Kidney capillary endothelial cell (primary cell): Measurements from ENCODE around the gene TOM1.

Experiments
- DNase-seq: peaks from one replicate; pipeline ENCODE4 v3.0.0-alpha.2; 2018; ENCODE audit warnings: low spot score

The TOM1 gene

DNA sequence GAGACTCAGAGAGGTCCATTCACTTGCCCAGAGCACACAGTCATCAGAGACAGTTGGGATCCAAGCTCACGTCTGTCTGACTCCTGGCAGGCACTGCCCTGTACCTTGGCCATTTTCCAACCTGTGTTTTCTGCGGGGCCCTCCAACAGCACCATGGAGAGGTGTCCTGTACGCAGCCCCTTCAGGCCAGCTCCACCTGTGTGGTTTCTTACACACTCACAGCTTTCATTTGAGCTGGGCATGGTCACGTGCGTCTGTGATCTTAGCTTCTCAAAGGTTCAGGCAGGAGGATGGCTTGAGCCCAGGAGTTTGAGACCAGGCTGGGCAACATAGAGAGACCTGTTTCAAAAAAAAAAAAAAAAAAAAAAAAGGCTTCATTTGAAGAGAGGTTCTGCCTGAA, 24.4 kb downstream of the TOM1 start:
- no peak for DNase-seq

DNA sequence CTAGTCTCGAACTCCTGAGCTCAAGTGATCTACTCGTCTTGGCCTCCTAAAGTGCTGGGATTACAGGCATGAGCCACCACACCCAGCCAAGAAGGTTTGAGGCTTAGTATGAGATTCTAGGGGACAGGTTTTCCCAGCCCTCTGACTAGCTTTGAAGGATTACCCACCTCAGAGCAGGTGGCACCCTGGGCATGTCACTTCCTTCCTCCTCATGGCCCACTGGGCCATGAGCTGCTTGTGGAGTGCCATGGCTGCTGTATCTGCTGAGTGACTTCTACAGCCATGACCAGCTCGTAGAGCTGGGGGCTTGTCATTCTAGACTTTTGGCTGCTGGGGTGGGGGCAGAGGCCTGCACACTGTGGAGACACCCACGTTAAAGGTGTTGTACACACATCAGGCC, 25.1 kb downstream of the TOM1 start:
- no peak for DNase-seq

DNA sequence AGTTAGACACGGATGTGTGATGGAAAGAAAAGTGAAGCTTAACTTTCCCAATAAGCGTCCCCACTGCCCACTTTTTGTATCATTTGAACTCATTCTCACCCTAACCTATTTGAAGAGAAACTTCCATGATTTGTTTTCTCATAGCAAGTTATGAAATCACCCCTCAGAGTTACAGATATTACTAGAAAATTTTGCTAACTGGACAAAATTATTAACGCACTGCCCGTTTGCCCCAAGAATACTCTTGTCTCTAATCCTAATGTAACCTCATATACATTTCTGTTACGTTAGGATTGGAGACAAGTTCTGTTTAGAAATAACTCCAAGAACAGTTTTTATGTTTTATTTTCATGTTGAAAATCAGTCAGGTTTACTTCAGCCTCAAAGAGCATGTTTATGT, 25.5 kb downstream of the TOM1 start:
- DNase-seq, result no peak

GRCh38 chr22:35326854-35327562, 27.3 kb downstream of the TOM1 start:
- no peak for DNase-seq

DNA sequence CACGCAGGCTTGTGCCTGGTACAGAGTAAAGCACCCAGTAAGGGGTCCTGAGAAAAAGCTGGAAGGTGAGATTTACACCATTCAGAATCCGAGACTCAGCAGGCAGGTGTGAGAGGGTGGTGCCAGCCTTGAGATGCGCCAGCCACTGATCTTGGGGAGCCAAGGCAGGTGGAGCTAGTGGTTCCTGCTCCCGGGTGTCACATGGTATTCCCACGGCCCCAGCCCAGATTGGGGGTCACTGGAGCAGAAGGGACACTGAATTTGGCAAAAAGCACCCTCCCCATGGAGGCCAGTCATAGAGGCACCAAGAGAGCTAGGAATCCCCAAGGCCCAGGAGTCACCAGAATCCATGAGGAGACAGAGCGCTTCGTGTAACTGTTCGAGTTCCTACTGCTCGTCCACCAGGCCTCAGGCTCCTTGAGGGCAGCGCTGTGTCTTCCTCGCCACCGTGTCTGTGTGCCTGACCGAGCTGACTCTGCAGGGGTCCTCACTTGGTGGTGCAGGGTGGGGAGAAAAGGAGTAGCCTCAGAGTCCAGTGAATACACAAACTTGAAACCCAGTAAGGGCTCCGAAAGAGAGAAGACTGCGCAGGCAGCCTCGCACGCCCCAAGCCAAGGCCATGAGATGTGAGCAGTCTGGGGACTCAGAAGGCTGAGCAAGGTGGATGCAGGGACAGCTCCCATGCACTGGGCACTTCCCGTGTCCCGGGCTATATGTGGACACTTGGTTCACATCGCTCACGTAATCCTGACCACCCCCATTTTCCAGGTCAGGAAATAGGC, 28.2 kb downstream of the TOM1 start:
- no peak for DNase-seq

GRCh38 chr22:35328472-35328885, 28.8 kb downstream of the TOM1 start:
- DNase-seq, result no peak

DNA sequence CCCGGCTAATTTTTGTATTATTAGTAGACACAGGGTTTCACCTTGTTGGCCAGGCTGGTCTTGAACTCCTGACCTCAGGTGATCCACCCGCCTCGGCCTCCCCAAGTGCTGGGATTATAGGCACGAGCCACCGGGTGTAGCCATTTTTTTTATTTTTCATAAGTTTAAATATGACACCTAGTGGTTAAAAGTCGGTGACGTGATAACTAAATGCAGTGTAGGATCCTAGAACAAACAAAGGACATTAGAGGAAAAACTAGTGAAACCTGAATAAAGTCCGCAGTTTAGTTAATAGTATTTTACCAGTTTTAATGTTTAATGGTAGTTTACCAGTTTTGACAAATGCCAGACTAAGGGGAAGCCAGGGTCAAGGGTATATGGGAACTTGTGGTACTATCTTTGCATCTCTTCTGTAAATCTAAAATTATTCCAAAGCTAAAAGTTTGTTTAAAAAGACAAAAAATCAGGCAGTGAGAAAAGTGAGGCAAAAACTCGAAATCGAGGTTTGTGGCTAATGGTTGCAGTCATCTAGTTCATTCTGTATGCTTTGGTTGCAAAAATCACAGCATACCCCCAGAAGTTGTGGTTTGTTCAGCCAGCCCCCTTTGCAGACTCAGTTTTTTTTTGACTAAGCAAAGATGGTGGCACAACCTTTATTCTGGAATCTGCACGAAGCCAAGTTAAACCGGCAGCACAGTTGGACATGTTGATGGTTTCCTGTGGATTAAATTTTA, 29.6 kb downstream of the TOM1 start:
- DNase-seq, result no peak

GRCh38 chr22:35330258-35330861, 30.7 kb downstream of the TOM1 start:
- DNase-seq, result peak; percentile 68

GRCh38 chr22:35332278-35332677, 32.6 kb downstream of the TOM1 start:
- DNase-seq, result no peak

DNA sequence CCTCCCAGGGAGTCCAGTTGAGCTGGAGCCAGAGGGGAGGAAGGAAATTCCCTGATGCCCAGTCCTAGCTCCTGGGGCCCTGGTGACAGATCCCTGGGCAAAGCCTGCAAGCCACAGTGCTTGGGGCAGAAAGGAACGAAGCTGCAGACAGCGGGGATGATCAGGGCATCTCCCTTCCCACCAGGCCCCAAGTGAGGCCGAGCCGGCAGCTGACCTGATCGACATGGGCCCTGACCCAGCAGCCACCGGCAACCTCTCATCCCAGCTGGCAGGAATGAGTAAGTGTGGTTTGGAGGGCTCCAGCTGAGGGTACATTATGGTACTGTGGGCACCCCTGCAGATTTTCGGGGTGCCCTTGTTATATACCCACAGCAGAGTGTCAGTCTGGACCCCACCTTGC, 33.5 kb downstream of the TOM1 start:
- no peak for DNase-seq

DNA sequence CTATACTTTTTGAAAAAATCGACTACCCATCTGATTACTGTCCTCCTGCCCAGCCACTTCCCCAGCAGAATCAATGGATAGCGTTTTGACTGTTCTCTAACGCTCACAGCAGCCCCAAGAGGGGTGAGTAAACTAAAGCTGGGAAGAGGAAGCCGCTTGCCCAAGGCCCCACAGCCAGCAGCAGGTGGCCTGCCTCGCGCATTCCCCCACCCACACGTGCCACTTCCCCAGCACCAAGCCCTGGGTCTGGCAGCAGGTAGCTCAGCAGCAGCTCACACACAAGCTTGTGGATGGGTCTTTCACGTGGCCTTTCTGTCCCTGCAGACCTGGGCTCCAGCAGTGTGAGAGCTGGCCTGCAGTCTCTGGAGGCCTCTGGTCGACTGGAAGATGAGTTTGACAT, 34.3 kb downstream of the TOM1 start:
- no peak for DNase-seq

- DNase-seq, result no peak
Observed at GRCh38 chr22:35335468-35335867, 35.8 kb downstream of the TOM1 start.

- DNase-seq, result no peak
Observed at GRCh38 chr22:35335936-35336781, 36.5 kb downstream of the TOM1 start.

DNA sequence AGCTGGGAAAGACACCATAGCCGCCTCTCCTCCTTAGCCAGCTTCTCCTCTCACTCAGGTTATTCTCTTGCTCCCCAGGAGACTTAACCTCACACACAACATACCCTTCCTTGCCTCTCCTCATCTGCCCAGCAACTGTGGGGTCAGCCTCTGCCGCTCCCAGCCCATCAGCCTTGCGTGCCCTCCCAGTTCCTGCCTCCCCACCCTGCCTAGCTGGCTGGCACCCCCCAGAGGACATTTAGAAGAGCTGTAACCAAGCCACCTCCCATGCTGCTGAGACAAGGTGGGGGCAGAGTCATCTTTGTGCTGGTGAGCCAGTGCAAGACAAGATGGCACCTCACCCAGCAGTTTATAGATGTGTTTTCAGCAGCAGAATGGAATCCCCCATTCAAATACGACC, 38.2 kb downstream of the TOM1 start:
- no peak for DNase-seq

DNA sequence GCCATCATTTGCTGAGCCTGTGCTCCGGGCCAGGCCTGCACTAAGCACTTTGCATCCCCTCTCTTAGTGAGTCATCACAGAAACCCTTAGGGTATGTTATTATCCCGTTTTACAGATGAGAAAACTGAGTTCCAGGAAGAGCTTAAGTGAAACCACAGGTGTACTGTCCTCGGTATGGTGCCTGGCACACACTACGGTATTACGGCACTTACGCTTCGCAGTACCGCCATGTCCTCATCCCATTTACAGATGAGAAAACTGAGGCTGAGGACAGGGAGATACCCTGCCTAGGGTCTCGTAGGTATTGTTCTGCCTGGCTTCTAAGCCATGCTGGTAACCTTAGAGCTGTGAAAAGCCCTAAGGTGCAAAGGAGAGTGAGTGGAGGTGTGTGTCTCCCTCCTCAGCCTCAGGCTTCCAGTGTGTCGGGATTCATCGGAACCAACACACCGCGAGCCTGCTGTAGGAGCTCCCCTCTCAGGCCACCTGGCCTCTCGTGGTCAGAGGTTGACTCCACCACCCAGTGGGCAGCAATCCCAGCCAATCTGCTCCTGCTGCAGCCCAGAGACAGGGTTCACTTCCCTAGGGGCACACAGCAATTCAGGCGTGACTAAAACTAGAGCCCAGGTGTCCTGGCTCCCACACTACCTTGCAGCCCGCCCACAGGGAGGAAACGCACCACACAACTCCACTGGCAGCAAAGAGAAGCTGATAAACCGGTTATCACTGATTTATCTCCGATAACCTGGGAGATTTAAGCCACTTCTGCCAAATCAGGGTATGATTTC, 41.6 kb downstream of the TOM1 start:
- no peak for DNase-seq

DNA sequence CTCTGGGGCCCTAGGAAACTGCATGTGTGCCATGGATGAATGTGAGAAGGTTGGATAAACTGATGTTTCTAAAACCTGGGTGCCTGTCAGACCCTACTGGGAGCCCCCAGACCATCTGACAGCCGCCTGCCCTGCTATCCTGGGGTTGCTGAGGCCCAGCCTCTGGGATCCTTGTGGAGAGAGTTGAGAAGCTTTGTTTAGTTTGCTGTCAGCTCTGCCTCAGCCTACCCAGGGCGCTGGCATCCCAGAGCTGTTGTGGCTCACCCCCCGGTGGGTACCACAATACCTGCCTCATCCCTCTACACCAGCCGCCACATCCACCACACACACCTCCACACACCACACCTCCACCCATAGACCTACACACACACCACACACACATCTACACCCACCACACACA, 42.7 kb downstream of the TOM1 start:
- DNase-seq, result no peak

DNA sequence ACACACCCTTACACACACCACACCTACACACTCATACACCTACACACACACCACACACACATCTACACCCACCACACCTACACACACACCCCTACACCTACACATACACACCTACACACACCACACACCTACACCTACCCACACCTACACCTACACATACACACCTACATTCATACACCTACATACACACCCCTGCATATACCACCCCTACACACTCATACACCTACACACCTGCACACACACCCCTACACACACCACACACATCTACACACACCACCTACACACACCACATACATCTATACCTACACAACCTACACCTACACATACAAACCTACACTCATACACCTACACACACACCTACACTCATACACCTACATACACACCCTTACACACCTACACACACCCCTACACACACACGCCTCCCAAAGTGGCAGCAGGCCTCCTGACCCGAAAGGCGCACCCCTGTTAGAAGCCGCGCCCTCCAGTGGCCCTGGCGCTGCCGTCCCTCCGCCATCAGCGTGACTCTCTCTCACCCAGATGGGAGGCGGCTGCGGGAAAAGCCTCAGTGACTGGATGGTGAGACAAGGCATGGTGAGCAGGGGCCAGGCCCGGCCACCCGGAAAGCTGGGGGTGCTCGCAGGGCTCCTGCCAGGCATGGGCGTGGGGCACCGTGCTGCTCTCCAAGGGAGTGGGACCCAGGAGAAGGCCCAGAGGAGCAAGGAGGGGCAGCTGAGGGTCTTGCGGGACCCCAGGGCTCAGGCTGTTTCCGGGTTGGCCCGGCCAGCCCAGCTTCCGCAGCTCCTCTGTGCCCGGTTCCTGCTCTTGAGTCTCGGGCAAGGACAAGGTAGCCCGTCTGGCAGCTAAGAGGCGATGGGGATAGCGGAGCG, 44.2 kb downstream of the TOM1 start:
- no peak for DNase-seq

DNA sequence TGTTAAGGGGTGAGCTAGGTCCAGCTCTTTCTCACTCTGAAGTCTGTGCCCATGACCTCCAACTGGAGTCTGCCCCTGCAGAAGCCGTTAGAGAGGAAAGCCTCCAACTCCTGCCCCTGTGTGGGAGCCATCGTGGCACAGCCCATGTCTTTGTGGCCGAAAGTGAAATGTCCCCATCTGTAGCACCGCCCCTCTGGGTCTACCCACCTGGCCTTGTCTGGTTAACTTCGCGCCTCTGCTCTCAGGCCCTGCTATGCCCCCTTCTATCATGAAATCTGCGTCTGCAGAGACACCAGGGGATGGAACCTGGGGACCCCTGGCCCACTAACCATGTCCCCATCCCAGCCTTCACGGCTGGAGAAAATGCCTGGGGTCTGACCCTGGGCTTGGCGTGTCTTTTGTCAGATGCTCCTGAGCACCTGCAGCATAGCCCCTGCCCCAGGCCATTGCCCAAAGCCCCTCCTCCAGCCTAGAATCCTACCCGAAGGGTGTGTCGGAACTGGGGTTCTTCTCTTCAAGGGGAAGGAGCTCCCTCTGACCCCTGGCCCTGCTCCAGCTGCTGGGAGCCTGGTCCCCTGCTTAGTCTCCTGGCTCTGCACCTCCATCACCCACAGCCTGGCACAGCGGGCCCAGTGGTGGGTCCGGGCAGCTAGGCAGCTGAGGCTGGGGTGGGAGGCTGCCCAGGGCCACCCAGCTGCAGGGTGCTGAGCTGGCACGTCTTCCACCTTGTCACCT, 45.4 kb downstream of the TOM1 start:
- no peak for DNase-seq
